GM12878 (cell line): ENCODE results near the gene KCNK1. TPM values are rescaled to one million over a fixed set of nuclear protein-coding genes. Genes with fewer than 3 reads are reported as not detected.

Experiments
- CBX3 ChIP-seq: fragments of 200-600 bp; sonication (generic); IDR thresholded peaks from 2 replicates; pipeline ENCODE4 v1.6.1; 2016; ENCODE audit warnings: low read depth, borderline replicate concordance
- CEBPB ChIP-seq, 2 experiments: fragments of 150-350 bp in 1 of 2; IDR thresholded peaks; 2 replicates each; pipeline ENCODE4 v1.6.1; 2012 to 2014; ENCODE audit warnings: low read depth in 2 of 2, low read length in 2 of 2, borderline replicate concordance in 1 of 2, inconsistent platforms in 1 of 2
- CREB1 ChIP-seq: IDR thresholded peaks from 2 replicates; pipeline ENCODE4 v1.6.1; 2012; ENCODE audit warnings: low read depth, mild to moderate bottlenecking, inconsistent platforms
- HCFC1 ChIP-seq: fragments of 150-350 bp; IDR thresholded peaks from 2 replicates; pipeline ENCODE4 v1.6.1; 2014; ENCODE audit warnings: low read length
- HDGF ChIP-seq: fragments of 450-650 bp; IDR thresholded peaks from 2 replicates; pipeline ENCODE4 v1.6.1; 2016; ENCODE audit warnings: antibody characterized with exemption
- HSF1 ChIP-seq: fragments of 150-350 bp; IDR thresholded peaks from 2 replicates; pipeline ENCODE4 v1.6.1; 2014; ENCODE audit warnings: mild to moderate bottlenecking, low read depth, low read length
- IKZF1 ChIP-seq: fragments of 450-650 bp; conservative IDR thresholded peaks from 2 replicates; pipeline ENCODE4 v1.6.1; 2017; ENCODE audit warnings: antibody characterized with exemption, mild to moderate bottlenecking
- KDM1A ChIP-seq: fragments of 200-600 bp; sonication (generic); IDR thresholded peaks from 2 replicates; pipeline ENCODE4 v1.6.1; 2016; ENCODE audit warnings: borderline replicate concordance
- MEF2A ChIP-seq: IDR thresholded peaks from 2 replicates; pipeline ENCODE4 v1.6.1; 2011; ENCODE audit warnings: low read depth, mild to moderate bottlenecking, low read length, moderate library complexity; ENCODE audit not compliant: insufficient read depth
- NR2C1 ChIP-seq: fragments of 450-650 bp; IDR thresholded peaks from 2 replicates; pipeline ENCODE4 v1.6.1; 2017; ENCODE audit warnings: antibody characterized with exemption, mild to moderate bottlenecking, moderate library complexity
- PAX8 ChIP-seq: fragments of 450-650 bp; IDR thresholded peaks from 2 replicates; pipeline ENCODE4 v1.6.1; 2017; ENCODE audit warnings: mild to moderate bottlenecking, moderate library complexity
- PML ChIP-seq: IDR thresholded peaks from 2 replicates; pipeline ENCODE4 v1.6.1; 2012; ENCODE audit warnings: low read length, inconsistent platforms
- RAD51 ChIP-seq: fragments of 450-650 bp; IDR thresholded peaks from 2 replicates; pipeline ENCODE4 v1.6.1; 2016; ENCODE audit warnings: moderate library complexity, mild to moderate bottlenecking, inconsistent platforms
- RBBP5 ChIP-seq: fragments of 200-600 bp; sonication (generic); conservative IDR thresholded peaks from 2 replicates; pipeline ENCODE4 v1.6.1; 2016
- SMAD1 ChIP-seq: fragments of 450-650 bp; IDR thresholded peaks from 2 replicates; pipeline ENCODE4 v1.6.1; 2018; ENCODE audit warnings: mild to moderate bottlenecking, low read depth; ENCODE audit not compliant: partially characterized antibody
- SMAD5 ChIP-seq: IDR thresholded peaks from 2 replicates; pipeline ENCODE4 v1.6.1; 2016; ENCODE audit warnings: antibody characterized with exemption, low read depth
- SMARCA5 ChIP-seq: fragments of 450-650 bp; IDR thresholded peaks from 2 replicates; pipeline ENCODE4 v1.6.1; 2017; ENCODE audit warnings: mild to moderate bottlenecking
- STAT1 ChIP-seq: fragments of 450-650 bp; conservative IDR thresholded peaks from 2 replicates; pipeline ENCODE4 v1.6.1; 2014; ENCODE audit warnings: antibody characterized with exemption, mild to moderate bottlenecking
- SUPT20H ChIP-seq: IDR thresholded peaks from 2 replicates; pipeline ENCODE4 v1.6.1; 2011; ENCODE audit warnings: low read depth, mild to moderate bottlenecking, low read length, moderate library complexity, borderline replicate concordance; ENCODE audit not compliant: control insufficient read depth
- TAF1 ChIP-seq: IDR thresholded peaks from 2 replicates; pipeline ENCODE4 v1.6.1; 2011; ENCODE audit warnings: mild to moderate bottlenecking, low read depth, low read length, borderline replicate concordance
- TARDBP ChIP-seq: IDR thresholded peaks from 2 replicates; pipeline ENCODE4 v1.6.1; 2016; ENCODE audit warnings: borderline replicate concordance
- ZNF384 ChIP-seq: IDR thresholded peaks from 2 replicates; pipeline ENCODE4 v1.6.1; 2012; ENCODE audit warnings: low read depth, mild to moderate bottlenecking, low read length, improper control_type of control experiment, borderline replicate concordance
- polyA plus RNA-seq, 11 experiments: library from polyadenylated mRNA; depleted of rRNA in 4 of 11; unstranded in 6 of 11; stranded (reverse) in 5 of 11; fragments of >200 nt; fragmentation: Nextera tagmentation in 4 of 11; fragmentation: Illumina TruSeq in 1 of 11; extraction: Ambion mirVana in 4 of 11; extraction: Trizol in 1 of 11; gene quantifications; 1 replicate in 1 of 11; 2 replicates in 10 of 11; pipeline versions ENCODE4 v1.2.1 to v1.2.3, GENCODE V29; 2011 to 2016; ENCODE audit warnings: inconsistent platforms in 2 of 11, missing spikeins in 2 of 11, low read depth in 1 of 11
- total RNA-seq, 4 experiments: library from RNA; depleted of rRNA in 3 of 4; stranded (reverse); fragments of >200 nt in 3 of 4; fragmentation: Illumina TruSeq in 1 of 4; extraction: Trizol in 1 of 4; gene quantifications; 2 replicates each; pipeline versions ENCODE4 v1.2.1 to v1.2.3, GENCODE V29; 2013 to 2021
- TF ChIP-seq, protein P1 (sequence below): fragments of 450-650 bp; IDR thresholded peaks from 2 replicates; pipeline ENCODE4 v1.6.1; 2018; ENCODE audit warnings: mild to moderate bottlenecking, low read depth, moderate library complexity; ENCODE audit not compliant: partially characterized antibody
- TF ChIP-seq, protein P2 (sequence below): IDR thresholded peaks from 2 replicates; pipeline ENCODE4 v1.6.1; 2012; ENCODE audit warnings: mild to moderate bottlenecking, low read depth, low read length

KCNK1 gene
- total and polyA plus RNA-seq, 10 of the 15 experiments (the other 5 are each of a cell fraction or from before 2014, with no cell fraction given), result 9.4 to 27.6 (median 15.1) TPM

DNA sequence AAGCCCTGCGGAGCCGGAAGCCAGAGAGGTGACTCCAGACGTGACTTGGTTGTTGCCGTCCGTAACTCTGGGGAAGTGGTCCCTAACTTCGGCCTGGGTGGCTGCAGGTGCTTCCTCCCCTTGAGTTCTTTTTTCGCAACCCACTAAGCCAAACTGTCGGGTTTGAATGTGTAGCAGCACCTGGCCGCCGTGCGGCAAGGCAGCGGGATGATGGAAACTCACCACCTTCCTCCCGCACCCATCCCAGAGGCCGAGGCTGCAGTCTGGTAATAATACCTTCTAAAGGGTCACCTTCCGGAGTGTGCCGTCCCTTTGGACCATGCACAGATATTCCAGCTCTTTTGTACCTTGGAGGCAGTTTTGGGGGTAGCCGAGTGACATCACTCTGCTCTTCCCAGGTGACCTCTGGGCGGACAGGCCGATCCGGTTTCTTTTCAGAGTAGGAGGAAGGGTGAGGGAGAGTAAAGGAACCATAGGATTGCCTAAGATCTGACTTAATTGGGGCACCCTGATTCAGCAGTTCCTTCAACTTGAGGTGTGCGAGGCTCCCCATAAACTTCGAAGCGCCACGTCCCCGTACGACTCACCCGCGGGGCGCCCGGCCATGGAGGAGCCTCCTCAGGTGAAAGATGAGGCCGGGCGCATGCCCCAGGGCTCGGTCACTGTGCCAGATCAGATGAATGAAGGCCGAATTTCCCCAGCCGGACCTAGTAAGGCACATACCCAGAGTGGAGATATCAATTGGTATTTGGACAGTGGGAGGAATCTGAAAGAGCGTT lies 1.0 kb downstream of the KCNK1 start (continued):
- TF ChIP-seq, protein P1, sequence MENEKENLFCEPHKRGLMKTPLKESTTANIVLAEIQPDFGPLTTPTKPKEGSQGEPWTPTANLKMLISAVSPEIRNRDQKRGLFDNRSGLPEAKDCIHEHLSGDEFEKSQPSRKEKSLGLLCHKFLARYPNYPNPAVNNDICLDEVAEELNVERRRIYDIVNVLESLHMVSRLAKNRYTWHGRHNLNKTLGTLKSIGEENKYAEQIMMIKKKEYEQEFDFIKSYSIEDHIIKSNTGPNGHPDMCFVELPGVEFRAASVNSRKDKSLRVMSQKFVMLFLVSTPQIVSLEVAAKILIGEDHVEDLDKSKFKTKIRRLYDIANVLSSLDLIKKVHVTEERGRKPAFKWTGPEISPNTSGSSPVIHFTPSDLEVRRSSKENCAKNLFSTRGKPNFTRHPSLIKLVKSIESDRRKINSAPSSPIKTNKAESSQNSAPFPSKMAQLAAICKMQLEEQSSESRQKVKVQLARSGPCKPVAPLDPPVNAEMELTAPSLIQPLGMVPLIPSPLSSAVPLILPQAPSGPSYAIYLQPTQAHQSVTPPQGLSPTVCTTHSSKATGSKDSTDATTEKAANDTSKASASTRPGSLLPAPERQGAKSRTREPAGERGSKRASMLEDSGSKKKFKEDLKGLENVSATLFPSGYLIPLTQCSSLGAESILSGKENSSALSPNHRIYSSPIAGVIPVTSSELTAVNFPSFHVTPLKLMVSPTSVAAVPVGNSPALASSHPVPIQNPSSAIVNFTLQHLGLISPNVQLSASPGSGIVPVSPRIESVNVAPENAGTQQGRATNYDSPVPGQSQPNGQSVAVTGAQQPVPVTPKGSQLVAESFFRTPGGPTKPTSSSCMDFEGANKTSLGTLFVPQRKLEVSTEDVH, result no peak
- TF ChIP-seq TAF1 (no peak; the same call in 1 of the 2 replicates), RAD51 (no peak), CEBPB (IDR thresholded peaks at IDR 0.05; ENCODE audit: borderline replicate concordance in 1 of 2, low read depth in 2 of 2, low read length in 2 of 2) (no peak), CREB1 (0 out of 2 replicates have a peak, but pooled peaks have one; percentile 17), RBBP5 (no peak), PML (no peak), TARDBP (no peak), ZNF384 (no peak), SMAD5 (no peak), KDM1A (no peak), HDGF (no peak), NR2C1 (no peak), CBX3 (no peak), MEF2A (no peak), IKZF1 (0 out of 2 replicates have a peak, but pooled peaks have one; percentile 21), SMARCA5 (no peak), HSF1 (no peak), STAT1 (no peak), SMAD1 (no peak), HCFC1 (no peak), SUPT20H (no peak), PAX8 (no peak)
- TF ChIP-seq, protein P2, sequence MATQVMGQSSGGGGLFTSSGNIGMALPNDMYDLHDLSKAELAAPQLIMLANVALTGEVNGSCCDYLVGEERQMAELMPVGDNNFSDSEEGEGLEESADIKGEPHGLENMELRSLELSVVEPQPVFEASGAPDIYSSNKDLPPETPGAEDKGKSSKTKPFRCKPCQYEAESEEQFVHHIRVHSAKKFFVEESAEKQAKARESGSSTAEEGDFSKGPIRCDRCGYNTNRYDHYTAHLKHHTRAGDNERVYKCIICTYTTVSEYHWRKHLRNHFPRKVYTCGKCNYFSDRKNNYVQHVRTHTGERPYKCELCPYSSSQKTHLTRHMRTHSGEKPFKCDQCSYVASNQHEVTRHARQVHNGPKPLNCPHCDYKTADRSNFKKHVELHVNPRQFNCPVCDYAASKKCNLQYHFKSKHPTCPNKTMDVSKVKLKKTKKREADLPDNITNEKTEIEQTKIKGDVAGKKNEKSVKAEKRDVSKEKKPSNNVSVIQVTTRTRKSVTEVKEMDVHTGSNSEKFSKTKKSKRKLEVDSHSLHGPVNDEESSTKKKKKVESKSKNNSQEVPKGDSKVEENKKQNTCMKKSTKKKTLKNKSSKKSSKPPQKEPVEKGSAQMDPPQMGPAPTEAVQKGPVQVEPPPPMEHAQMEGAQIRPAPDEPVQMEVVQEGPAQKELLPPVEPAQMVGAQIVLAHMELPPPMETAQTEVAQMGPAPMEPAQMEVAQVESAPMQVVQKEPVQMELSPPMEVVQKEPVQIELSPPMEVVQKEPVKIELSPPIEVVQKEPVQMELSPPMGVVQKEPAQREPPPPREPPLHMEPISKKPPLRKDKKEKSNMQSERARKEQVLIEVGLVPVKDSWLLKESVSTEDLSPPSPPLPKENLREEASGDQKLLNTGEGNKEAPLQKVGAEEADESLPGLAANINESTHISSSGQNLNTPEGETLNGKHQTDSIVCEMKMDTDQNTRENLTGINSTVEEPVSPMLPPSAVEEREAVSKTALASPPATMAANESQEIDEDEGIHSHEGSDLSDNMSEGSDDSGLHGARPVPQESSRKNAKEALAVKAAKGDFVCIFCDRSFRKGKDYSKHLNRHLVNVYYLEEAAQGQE, result no peak
